IMR-90 (cell line): ENCODE measurements around the gene TBCC. TPM values are rescaled to one million over a fixed set of nuclear protein-coding genes. Genes with fewer than 3 reads are reported as not detected.

Experiments
- ATAC-seq: fragments of 200-7000 bp; cut with Tn5 transposase; 2 replicates; pipeline ENCODE4 v1.9.1; 2020; ENCODE audit warnings: low read depth, mild to moderate bottlenecking, moderate library complexity
- BruUV-seq: library from RNA; stranded (reverse); fragments of 400-500 nt; replicated peaks from 2 replicates; lab custom pipeline; 2021; lab: Mats Ljungman, UMichigan
- CTCF ChIA-PET: fragments of 300-600 bp; formaldehyde crosslinking; extraction: SDS; loops from one replicate; lab custom pipeline; 2021; ENCODE audit warnings: antibody characterized with exemption; lab: Yijun Ruan, JAX
- POLR2A ChIA-PET: fragments of 300-600 bp; sonication (Branson Sonifier 250); formaldehyde crosslinking; loops from one replicate; lab custom pipeline; 2022; ENCODE audit warnings: antibody characterized with exemption; ENCODE audit not compliant: unreplicated experiment; lab: Charles Lee
- DNase-seq: peaks from one replicate; pipeline ENCODE4 v3.0.0; 2013
- H2AFZ ChIP-seq: replicated peaks from 2 replicates; pipeline ENCODE3; 2013; ENCODE audit warnings: low read length, mild to moderate bottlenecking; ENCODE audit not compliant: poor library complexity
- H2AK5ac ChIP-seq: 2 replicates; pipeline ENCODE4 v1.6.1; 2013; ENCODE audit warnings: low read depth, low read length, inconsistent platforms
- H2AK9ac ChIP-seq: replicated peaks from 2 replicates; pipeline ENCODE3; 2013; ENCODE audit warnings: mild to moderate bottlenecking, low read depth, low read length, moderate library complexity; ENCODE audit not compliant: poor library complexity
- H2BK120ac ChIP-seq: 2 replicates; pipeline ENCODE4 v1.6.1; 2013; ENCODE audit warnings: low read depth, low read length, inconsistent platforms
- H2BK15ac ChIP-seq: 3 replicates; pipeline ENCODE4 v1.6.1; 2013; ENCODE audit warnings: low read depth, low read length, inconsistent platforms
- H2BK20ac ChIP-seq: 2 replicates; pipeline ENCODE4 v1.6.1; 2013; ENCODE audit warnings: low read depth, mild to moderate bottlenecking, inconsistent platforms, low read length, moderate library complexity
- H2BK5ac ChIP-seq: 2 replicates; pipeline ENCODE4 v1.6.1; 2013; ENCODE audit warnings: mild to moderate bottlenecking, low read depth, low read length, inconsistent platforms; ENCODE audit not compliant: poor library complexity, severe bottlenecking
- H3K14ac ChIP-seq: replicated peaks from 2 replicates; pipeline ENCODE4 v1.6.1; 2013; ENCODE audit warnings: low read depth, low read length, inconsistent platforms
- H3K18ac ChIP-seq: 2 replicates; pipeline ENCODE4 v1.6.1; 2013; ENCODE audit warnings: low read depth, low read length, control low read depth
- H3K23ac ChIP-seq: 2 replicates; pipeline ENCODE4 v1.6.1; 2013; ENCODE audit warnings: low read depth, low read length, inconsistent platforms
- H3K27ac ChIP-seq: 2 replicates; pipeline ENCODE4 v1.5.1; 2013; ENCODE audit warnings: mild to moderate bottlenecking, control low read depth, low read length; ENCODE audit not compliant: insufficient read depth
- H3K27me3 ChIP-seq: 2 replicates; pipeline ENCODE4 v1.6.1; 2013; ENCODE audit warnings: low read length; ENCODE audit not compliant: control insufficient read depth, insufficient read depth
- H3K36me3 ChIP-seq: 2 replicates; pipeline ENCODE4 v1.6.1; 2013; ENCODE audit warnings: low read length, mixed read lengths; ENCODE audit not compliant: control insufficient read depth, insufficient read depth
- H3K4ac ChIP-seq: 2 replicates; pipeline ENCODE4 v1.6.1; 2013; ENCODE audit warnings: low read depth, low read length, inconsistent platforms
- H3K4me1 ChIP-seq: 2 replicates; pipeline ENCODE4 v1.6.1; 2013; ENCODE audit warnings: low read length, mixed read lengths; ENCODE audit not compliant: control insufficient read depth, insufficient read depth
- H3K4me2 ChIP-seq: 2 replicates; pipeline ENCODE4 v1.6.1; 2013; ENCODE audit warnings: low read depth, mild to moderate bottlenecking, control low read depth, low read length, moderate library complexity
- H3K4me3 ChIP-seq: 2 replicates; pipeline ENCODE4 v1.5.1; 2013; ENCODE audit warnings: low read depth, mild to moderate bottlenecking, control low read depth, low read length, moderate library complexity; ENCODE audit not compliant: insufficient read depth
- H3K56ac ChIP-seq: 2 replicates; pipeline ENCODE4 v1.6.1; 2013; ENCODE audit warnings: low read length, inconsistent platforms; ENCODE audit not compliant: insufficient read depth; ENCODE audit errors: extremely low read depth
- H3K79me1 ChIP-seq, 2 experiments: 2 replicates each; pipeline ENCODE4 v1.6.1; 2013; ENCODE audit warnings: low read length in 2 of 2, inconsistent platforms in 1 of 2, low read depth in 1 of 2
- H3K9ac ChIP-seq: 2 replicates; pipeline ENCODE4 v1.6.1; 2013; ENCODE audit warnings: low read depth, low read length, control low read depth
- H3K9me1 ChIP-seq: 2 replicates; pipeline ENCODE4 v1.6.1; 2013; ENCODE audit warnings: low read length, inconsistent platforms; ENCODE audit not compliant: insufficient read depth
- H3K9me3 ChIP-seq: 2 replicates; pipeline ENCODE4 v1.6.1; 2013; ENCODE audit warnings: low read length; ENCODE audit not compliant: control insufficient read depth, insufficient read depth
- H4K20me1 ChIP-seq: 2 replicates; pipeline ENCODE4 v1.6.1; 2013; ENCODE audit warnings: low read length, inconsistent platforms; ENCODE audit not compliant: insufficient read depth
- H4K5ac ChIP-seq: 2 replicates; pipeline ENCODE4 v1.6.1; 2013; ENCODE audit warnings: mild to moderate bottlenecking, low read depth, low read length, control low read depth
- H4K8ac ChIP-seq, 2 experiments: 2 replicates each; pipeline ENCODE4 v1.6.1; 2013; ENCODE audit warnings: low read depth in 2 of 2, low read length in 2 of 2, control low read depth in 1 of 2, inconsistent platforms in 1 of 2
- H4K91ac ChIP-seq: 2 replicates; pipeline ENCODE4 v1.6.1; 2013; ENCODE audit warnings: low read depth, low read length, inconsistent platforms; ENCODE audit not compliant: insufficient read depth
- BHLHE40 ChIP-seq: fragments of 150-350 bp; IDR thresholded peaks from 2 replicates; pipeline ENCODE4 v1.6.1; 2016; ENCODE audit warnings: mild to moderate bottlenecking, low read depth, low read length
- CEBPB ChIP-seq: IDR thresholded peaks from 2 replicates; pipeline ENCODE4 v1.6.1; 2012; ENCODE audit warnings: low read depth, low read length, improper control_type of control experiment
- CHD1 ChIP-seq: IDR thresholded peaks from 2 replicates; pipeline ENCODE4 v1.6.1; 2012; ENCODE audit warnings: low read depth, low read length, improper control_type of control experiment
- MAFK ChIP-seq: IDR thresholded peaks from 2 replicates; pipeline ENCODE4 v1.6.1; 2012; ENCODE audit warnings: low read depth, low read length, improper control_type of control experiment
- MAZ ChIP-seq: IDR thresholded peaks from 2 replicates; pipeline ENCODE4 v1.6.1; 2012; ENCODE audit warnings: low read depth, mild to moderate bottlenecking, low read length, improper control_type of control experiment, moderate library complexity, borderline replicate concordance
- NFE2L2 ChIP-seq: fragments of 150-350 bp; IDR thresholded peaks from 2 replicates; pipeline ENCODE4 v1.6.1; 2016; ENCODE audit warnings: low read depth, mild to moderate bottlenecking, low read length
- POLR2A ChIP-seq: IDR thresholded peaks from 2 replicates; pipeline ENCODE4 v1.6.1; 2012; ENCODE audit warnings: mild to moderate bottlenecking, low read depth, low read length
- RCOR1 ChIP-seq: IDR thresholded peaks from 2 replicates; pipeline ENCODE4 v1.6.1; 2012; ENCODE audit warnings: mild to moderate bottlenecking, low read length, improper control_type of control experiment; ENCODE audit not compliant: insufficient replicate concordance
- RFX5 ChIP-seq: IDR thresholded peaks from 2 replicates; pipeline ENCODE4 v1.8.0; 2012; ENCODE audit warnings: low read depth, mild to moderate bottlenecking, low read length, moderate library complexity
- SMC3 ChIP-seq: fragments of 150-350 bp; IDR thresholded peaks from 2 replicates; pipeline ENCODE4 v1.6.1; 2016; ENCODE audit warnings: low read depth, mild to moderate bottlenecking, antibody characterized with exemption, low read length, moderate library complexity
- WGBS, 2 experiments: methylation state at CpG; one replicate each; pipeline versions ENCODE4 v1.1.5 to v1.1.7; 2013; ENCODE audit warnings: missing lambda C conversion rate in 2 of 2; ENCODE audit not compliant: insufficient read length in 1 of 2; ENCODE audit errors: extremely low coverage in 2 of 2; 5-methylcytosine and 5-hydroxymethylcytosine counted together
- dilution Hi-C: fragments of 300-500 bp; cut with HindIII; formaldehyde crosslinking; loops from one replicate; pipeline ENCODE4 v1.14.3; 2018; ENCODE audit warnings: low sequenced_read_pairs; ENCODE audit not compliant: unreplicated experiment
- in situ Hi-C: fragments of 300-500 bp; cut with MboI; formaldehyde crosslinking; loops from 3 replicates; pipeline ENCODE4 v1.14.3; 2019; ENCODE audit warnings: low sequenced_read_pairs, inconsistent platforms, mixed read lengths
- intact Hi-C: fragments of 100-400 bp; cut with micrococcal nuclease; formaldehyde crosslinking; loops from 2 replicates; pipeline ENCODE4 v1.10.0; 2022
- polyA plus RNA-seq, 3 experiments: library from polyadenylated mRNA; depleted of rRNA; stranded (reverse); fragments of >200 nt; gene quantifications; 2 replicates each; pipeline ENCODE4 v1.2.3, GENCODE V29; 2012; ENCODE audit warnings: low replicate concordance in 1 of 3
- total RNA-seq: library from RNA; depleted of rRNA; stranded (reverse); fragments of >200 nt; gene quantifications from 2 replicates; pipeline ENCODE4 v1.2.3, GENCODE V29; 2012
- TF ChIP-seq, protein P1 (sequence below): conservative IDR thresholded peaks from 2 replicates; pipeline ENCODE4 v1.5.1; 2012; ENCODE audit warnings: mild to moderate bottlenecking, low read depth, low read length, improper control_type of control experiment
- TF ChIP-seq, protein P2 (sequence below): fragments of 150-350 bp; IDR thresholded peaks from 2 replicates; pipeline ENCODE4 v1.6.1; 2016; ENCODE audit warnings: low read depth, mild to moderate bottlenecking, low read length, moderate library complexity, borderline replicate concordance
- TF ChIP-seq, protein P3 (sequence below): fragments of 150-350 bp; IDR thresholded peaks from 2 replicates; pipeline ENCODE4 v1.6.1; 2017; ENCODE audit warnings: mild to moderate bottlenecking, antibody characterized with exemption, low read length, low read depth

TBCC gene
- total and polyA plus RNA-seq, 2 of the 4 experiments (the other 2 are of a cell fraction): 23.0 to 32.6 TPM

DNA sequence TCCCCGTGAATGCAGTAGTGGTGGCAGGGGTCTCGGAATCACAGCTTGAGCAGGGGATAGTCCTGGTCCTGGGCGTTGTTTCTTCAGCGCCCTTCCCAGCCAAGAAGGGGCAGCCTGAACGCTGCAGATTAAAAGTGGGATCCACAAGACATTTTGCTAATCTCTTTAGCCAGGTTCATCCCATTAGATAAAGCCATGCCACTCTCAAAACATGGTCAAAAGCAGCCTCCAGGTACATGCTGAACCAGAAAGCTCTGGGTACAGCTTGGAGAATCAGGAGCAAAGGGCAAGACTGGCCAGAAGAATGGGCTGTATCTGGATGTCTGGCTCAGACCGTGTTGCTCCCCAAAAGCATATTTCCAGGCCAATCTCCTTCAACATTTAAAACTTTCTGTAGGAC lies 23.4 kb downstream of the TBCC start, which contains the start of gene PRPH2:
Gene PRPH2, minus strand, starts transcription at position 101 of the 400 bp plus-strand sequence. CDS start 263 bp downstream, outside the sequence.
- H2BK20ac ChIP-seq: no peak within 1 kb of the TSS
- no peak within 1 kb of the TSS for H2BK120ac ChIP-seq
- H3K14ac ChIP-seq: no peak within 1 kb of the TSS
- H2AK9ac ChIP-seq: no peak within 1 kb of the TSS
- H3K9me3 ChIP-seq: no peaks in the 10 kb centered on the region
- H3K23ac ChIP-seq: no peak within 1 kb of the TSS
- peaks cover 13% of the 10 kb centered on the region for H3K4me1 ChIP-seq
- no peak within 1 kb of the TSS for H3K27ac ChIP-seq
- WGBS, 2 experiments: no CpG with 5 or more reads among the region's 6 CpGs
- no peak within 1 kb of the TSS for H3K4me3 ChIP-seq
- TF ChIP-seq CEBPB (no peak), POLR2A (no peak), SMC3 (no peak), NFE2L2 (no peak), BHLHE40 (no peak), RFX5 (no peak), CHD1 (no peak), MAFK (no peak), MAZ (no peak), RCOR1 (no peak)
- TF ChIP-seq, protein P1, sequence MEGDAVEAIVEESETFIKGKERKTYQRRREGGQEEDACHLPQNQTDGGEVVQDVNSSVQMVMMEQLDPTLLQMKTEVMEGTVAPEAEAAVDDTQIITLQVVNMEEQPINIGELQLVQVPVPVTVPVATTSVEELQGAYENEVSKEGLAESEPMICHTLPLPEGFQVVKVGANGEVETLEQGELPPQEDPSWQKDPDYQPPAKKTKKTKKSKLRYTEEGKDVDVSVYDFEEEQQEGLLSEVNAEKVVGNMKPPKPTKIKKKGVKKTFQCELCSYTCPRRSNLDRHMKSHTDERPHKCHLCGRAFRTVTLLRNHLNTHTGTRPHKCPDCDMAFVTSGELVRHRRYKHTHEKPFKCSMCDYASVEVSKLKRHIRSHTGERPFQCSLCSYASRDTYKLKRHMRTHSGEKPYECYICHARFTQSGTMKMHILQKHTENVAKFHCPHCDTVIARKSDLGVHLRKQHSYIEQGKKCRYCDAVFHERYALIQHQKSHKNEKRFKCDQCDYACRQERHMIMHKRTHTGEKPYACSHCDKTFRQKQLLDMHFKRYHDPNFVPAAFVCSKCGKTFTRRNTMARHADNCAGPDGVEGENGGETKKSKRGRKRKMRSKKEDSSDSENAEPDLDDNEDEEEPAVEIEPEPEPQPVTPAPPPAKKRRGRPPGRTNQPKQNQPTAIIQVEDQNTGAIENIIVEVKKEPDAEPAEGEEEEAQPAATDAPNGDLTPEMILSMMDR: no peak
- TF ChIP-seq, protein P2, sequence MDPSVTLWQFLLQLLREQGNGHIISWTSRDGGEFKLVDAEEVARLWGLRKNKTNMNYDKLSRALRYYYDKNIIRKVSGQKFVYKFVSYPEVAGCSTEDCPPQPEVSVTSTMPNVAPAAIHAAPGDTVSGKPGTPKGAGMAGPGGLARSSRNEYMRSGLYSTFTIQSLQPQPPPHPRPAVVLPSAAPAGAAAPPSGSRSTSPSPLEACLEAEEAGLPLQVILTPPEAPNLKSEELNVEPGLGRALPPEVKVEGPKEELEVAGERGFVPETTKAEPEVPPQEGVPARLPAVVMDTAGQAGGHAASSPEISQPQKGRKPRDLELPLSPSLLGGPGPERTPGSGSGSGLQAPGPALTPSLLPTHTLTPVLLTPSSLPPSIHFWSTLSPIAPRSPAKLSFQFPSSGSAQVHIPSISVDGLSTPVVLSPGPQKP: no peak
- TF ChIP-seq, protein P3, sequence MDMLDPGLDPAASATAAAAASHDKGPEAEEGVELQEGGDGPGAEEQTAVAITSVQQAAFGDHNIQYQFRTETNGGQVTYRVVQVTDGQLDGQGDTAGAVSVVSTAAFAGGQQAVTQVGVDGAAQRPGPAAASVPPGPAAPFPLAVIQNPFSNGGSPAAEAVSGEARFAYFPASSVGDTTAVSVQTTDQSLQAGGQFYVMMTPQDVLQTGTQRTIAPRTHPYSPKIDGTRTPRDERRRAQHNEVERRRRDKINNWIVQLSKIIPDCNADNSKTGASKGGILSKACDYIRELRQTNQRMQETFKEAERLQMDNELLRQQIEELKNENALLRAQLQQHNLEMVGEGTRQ: no peak
- no peak within 1 kb of the TSS for H3K18ac ChIP-seq
- dilution Hi-C loops: no loop called here
- H3K4me2 ChIP-seq: no peak within 1 kb of the TSS
- no peak within 1 kb of the TSS for H3K56ac ChIP-seq
- ChIA-PET CTCF (no interaction called here), POLR2A (no interaction called here)
- peaks cover 3% of the 10 kb centered on the region; the same call in 1 of the 2 replicates for H3K9me1 ChIP-seq
- BruUV-seq: no TSS peak
- in situ Hi-C loops: no loop called here
- ATAC-seq: no peak
- no peaks in the 10 kb centered on the region for H3K27me3 ChIP-seq
- no peak for DNase-seq
- no peak within 1 kb of the TSS for H2AK5ac ChIP-seq
- H2BK5ac ChIP-seq: no peak within 1 kb of the TSS
- H2AFZ ChIP-seq: no peak within 1 kb of the TSS
- intact Hi-C loops: no loop called here
- peaks cover 0 to 12% of the 10 kb centered on the region in 2 experiments; a peak in 3 of 4 replicates for H3K79me1 ChIP-seq
- no peak within 1 kb of the TSS for H3K4ac ChIP-seq
- no peaks in the 10 kb centered on the region for H4K20me1 ChIP-seq
- H2BK15ac ChIP-seq: no peak within 1 kb of the TSS
- no peak within 1 kb of the TSS for H4K91ac ChIP-seq
- no peak within 1 kb of the TSS for H4K5ac ChIP-seq
- peaks cover 4% of the 10 kb centered on the region for H3K36me3 ChIP-seq
- no peak within 1 kb of the TSS for H3K9ac ChIP-seq
- no peak within 1 kb of the TSS for H4K8ac ChIP-seq
